Endodermal cell (in vitro differentiated cells): ENCODE data around the gene SCNM1. TPM values are rescaled to one million over a fixed set of nuclear protein-coding genes. Genes with fewer than 3 reads are reported as not detected.
"Not testable (repeated sequence)": the region's sequence is repeated elsewhere in the genome, so short reads cannot be mapped to it uniquely, and the experiment has no call there.

ENCODE experiments used
- DNase-seq: peaks from one replicate; pipeline ENCODE4 v3.0.0-alpha.2; 2017
- H3K27ac ChIP-seq: 2 replicates; pipeline ENCODE4 v1.5.1; 2013; ENCODE audit warnings: mild to moderate bottlenecking, low read depth, low read length, moderate library complexity
- H3K27me3 ChIP-seq: 2 replicates; pipeline ENCODE4 v1.6.1; 2013; ENCODE audit warnings: mild to moderate bottlenecking, low read length, moderate library complexity; ENCODE audit not compliant: insufficient read depth, control insufficient read depth, poor library complexity, severe bottlenecking
- H3K36me3 ChIP-seq: 2 replicates; pipeline ENCODE4 v1.7.0; 2013; ENCODE audit warnings: mild to moderate bottlenecking, low read length, moderate library complexity; ENCODE audit not compliant: control insufficient read depth, insufficient read depth
- H3K4me1 ChIP-seq: one replicate; pipeline ENCODE4 v1.7.0; 2013; ENCODE audit warnings: low read length; ENCODE audit not compliant: control insufficient read depth, insufficient read depth
- H3K4me3 ChIP-seq: 2 replicates; pipeline ENCODE4 v1.5.1; 2013; ENCODE audit warnings: mild to moderate bottlenecking, low read length, moderate library complexity
- H3K9ac ChIP-seq: 2 replicates; pipeline ENCODE4 v1.6.1; 2013; ENCODE audit warnings: mild to moderate bottlenecking, low read length, moderate library complexity; ENCODE audit not compliant: poor library complexity, severe bottlenecking; ENCODE audit errors: extremely low read depth
- H3K9me3 ChIP-seq: 2 replicates; pipeline ENCODE4 v1.6.1; 2013; ENCODE audit warnings: mild to moderate bottlenecking, low read length, moderate library complexity; ENCODE audit not compliant: control insufficient read depth
- H3K27ac Mint-ChIP-seq: 2 replicates; pipeline ENCODE4 v1.8.0; 2020; ENCODE audit warnings: mixed read lengths
- H3K27me3 Mint-ChIP-seq: 2 replicates; pipeline ENCODE4 v1.8.0; 2021; ENCODE audit warnings: mild to moderate bottlenecking, mixed read lengths; ENCODE audit not compliant: insufficient read depth
- H3K36me3 Mint-ChIP-seq: 2 replicates; pipeline ENCODE4 v1.8.0; 2020; ENCODE audit warnings: low read depth, mixed read lengths
- H3K4me1 Mint-ChIP-seq: 2 replicates; pipeline ENCODE4 v1.8.0; 2020; ENCODE audit warnings: mixed read lengths
- H3K4me3 Mint-ChIP-seq: 2 replicates; pipeline ENCODE4 v1.8.0; 2020; ENCODE audit warnings: mild to moderate bottlenecking, moderate library complexity, mixed read lengths
- H3K9me3 Mint-ChIP-seq: 2 replicates; pipeline ENCODE4 v1.8.0; 2020; ENCODE audit warnings: mild to moderate bottlenecking, mixed read lengths
- CTCF ChIP-seq: fragments of 200-600 bp; sonication (generic); conservative IDR thresholded peaks from 2 replicates; pipeline ENCODE4 v1.5.0; 2021; ENCODE audit warnings: antibody characterized with exemption, mild to moderate bottlenecking
- WGBS, 2 experiments: methylation state at CpG; one replicate each; pipeline versions ENCODE4 v1.1.5 to v1.1.7; 2013; ENCODE audit warnings: missing lambda C conversion rate in 2 of 2, mixed read lengths in 1 of 2; ENCODE audit not compliant: insufficient coverage in 1 of 2, insufficient read length in 1 of 2; 5-methylcytosine and 5-hydroxymethylcytosine counted together
- total RNA-seq, 2 donors: library from RNA; stranded (reverse); fragmentation: NEBNext Ultra II Directional in 1 of 2; extraction: Animal tissue kit (Norgen Biotek cat#: 25700) in 1 of 2; gene quantifications; 2 replicates in 1 of 2; 3 replicates in 1 of 2; pipeline ENCODE4 v1.2.1, GENCODE V29; 2021

SCNM1 gene
- total RNA-seq, 2 donors from 2014 or later: 41.1 to 44.8 TPM

GRCh38 chr1:151197863-151198253 lies 31.9 kb downstream of the SCNM1 start:
- H3K4me3 ChIP-seq: peak overlapping the region; percentile 93
- no peaks in the 10 kb centered on the region for H3K4me1 ChIP-seq
- Mint-ChIP-seq H3K9me3 (no peaks in the 10 kb centered on the region), H3K27ac (peak overlapping the region; percentile 99), H3K4me3 (peak overlapping the region; percentile 99), H3K36me3 (peaks cover 7% of the 10 kb centered on the region), H3K4me1 (peaks cover 19% of the 10 kb centered on the region), H3K27me3 (peaks cover under 1% of the 10 kb centered on the region)
- no peak for TF ChIP-seq CTCF
- H3K27me3 ChIP-seq: peaks cover 8% of the 10 kb centered on the region
- H3K36me3 ChIP-seq: peaks cover 10% of the 10 kb centered on the region
- no peaks in the 10 kb centered on the region for H3K9me3 ChIP-seq
- WGBS, 2 experiments: 27 to 33% methylated on average over 6 to 10 of the region's 10 CpGs
- peak overlapping the region; percentile 97 for H3K9ac ChIP-seq
- peak; percentile 49 for DNase-seq
- no peak overlapping the region for H3K27ac ChIP-seq

- H3K36me3 ChIP-seq: peaks cover 16% of the 10 kb centered on the region
- TF ChIP-seq CTCF: no peak
- Mint-ChIP-seq H3K27me3 (no peaks in the 10 kb centered on the region), H3K27ac (peak within 1 kb of the TSS; percentile 99), H3K9me3 (no peaks in the 10 kb centered on the region), H3K4me3 (peak within 1 kb of the TSS; percentile 99), H3K4me1 (peaks cover 19% of the 10 kb centered on the region), H3K36me3 (peaks cover 11% of the 10 kb centered on the region)
- peak within 1 kb of the TSS; percentile 93 for H3K4me3 ChIP-seq
- H3K27ac ChIP-seq: peak within 1 kb of the TSS; percentile 86
- H3K27me3 ChIP-seq: peaks cover 8% of the 10 kb centered on the region
- WGBS, 2 experiments: 0 to 1% methylated on average over 44 to 60 of the region's 60 CpGs
- no peaks in the 10 kb centered on the region for H3K9me3 ChIP-seq
- no peaks in the 10 kb centered on the region for H3K4me1 ChIP-seq
- H3K9ac ChIP-seq: peak within 1 kb of the TSS; percentile 97
- DNase-seq: peak; percentile 99
Measured at GRCh38 chr1:151198254-151199127, 32.5 kb downstream of the SCNM1 start, which contains the start of gene PIP5K1A. PIP5K1A (plus strand) TSS chr1:151198552; CDS start chr1:151198997, 445 bp downstream.

GRCh38 chr1:151199873-151200581 lies 34.1 kb downstream of the SCNM1 start:
- H3K4me1 Mint-ChIP-seq: peaks cover 19% of the 10 kb centered on the region
- WGBS, 2 experiments: 35 to 38% methylated on average over 8 to 11 of the region's 11 CpGs

GRCh38 chr1:151205381-151205965 lies 39.5 kb downstream of the SCNM1 start:
- not testable (repeated sequence) for H3K9me3 ChIP-seq, H3K4me3 Mint-ChIP-seq, H3K27ac Mint-ChIP-seq, H3K4me1 Mint-ChIP-seq, H3K9ac ChIP-seq, H3K27ac ChIP-seq, H3K27me3 Mint-ChIP-seq, H3K4me1 ChIP-seq, H3K9me3 Mint-ChIP-seq, H3K4me3 ChIP-seq, DNase-seq, H3K27me3 ChIP-seq
- peaks cover 54% of the 10 kb centered on the region for H3K36me3 Mint-ChIP-seq
- WGBS, 2 experiments: 95 to 96% methylated on average over 11 to 12 of the region's 12 CpGs
- peaks cover 62% of the 10 kb centered on the region for H3K36me3 ChIP-seq

More at GRCh38 chr1:151199873-151200581, 34.1 kb downstream of the SCNM1 start:
- Mint-ChIP-seq H3K4me3 (peak overlapping the region; percentile 99), H3K9me3 (no peaks in the 10 kb centered on the region), H3K27ac (peak overlapping the region; percentile 99), H3K36me3 (peaks cover 19% of the 10 kb centered on the region), H3K27me3 (no peaks in the 10 kb centered on the region)
- no peak for DNase-seq
- Histone ChIP-seq H3K9me3 (no peaks in the 10 kb centered on the region), H3K4me1 (no peaks in the 10 kb centered on the region), H3K27ac (peak overlapping the region; percentile 34), H3K4me3 (peak overlapping the region; percentile 93), H3K36me3 (peaks cover 25% of the 10 kb centered on the region), H3K27me3 (no peaks in the 10 kb centered on the region), H3K9ac (peak overlapping the region; percentile 97)
- no peak for TF ChIP-seq CTCF
